A549 (cell line): Measurements from ENCODE around the gene ADGRL1. TPM values are rescaled to one million over a fixed set of nuclear protein-coding genes. Genes with fewer than 3 reads are reported as not detected.

Experiments
- ATAC-seq, 2 experiments: fragments of 200-7000 bp in 1 of 2; fragments of >200 bp in 1 of 2; cut with Nextera tagmentation in 1 of 2; cut with Tn5 transposase in 1 of 2; 3 replicates each; pipeline versions ENCODE4 v1.8.0 to v1.9.1; 2018 to 2020; ENCODE audit warnings: mild to moderate bottlenecking in 1 of 2, moderate library complexity in 1 of 2
- CTCF ChIA-PET: fragments of 300-600 bp; sonication (Branson Sonifier 250); formaldehyde crosslinking; extraction: SDS; loops from one replicate; lab custom pipeline; 2021; ENCODE audit warnings: antibody characterized with exemption, inconsistent platforms; lab: Yijun Ruan, JAX
- POLR2A ChIA-PET: fragments of 350-600 bp; formaldehyde crosslinking; extraction: SDS; loops from one replicate; lab custom pipeline; 2021; ENCODE audit warnings: antibody characterized with exemption, inconsistent platforms; lab: Yijun Ruan, JAX
- DNase-seq, 2 experiments: peaks; one replicate each; pipeline versions ENCODE4 v3.0.0 to v3.0.0-alpha.2; 2011 to 2016; ENCODE audit warnings: low read depth in 1 of 2, low spot score in 1 of 2
- FAIRE-seq: peaks from 2 replicates; lab custom pipeline; 2011; peaks lifted over from hg19 to GRCh38; lab: Jason Lieb, UNC
- H3K27ac ChIP-seq, 2 experiments: fragments of >200 bp; sonication (Bioruptor Twin); formaldehyde crosslinking; 3 replicates each; pipeline ENCODE4 v1.5.1; 2016 to 2017
- H3K4me1 ChIP-seq: fragments of >200 bp; sonication (Bioruptor Twin); formaldehyde crosslinking; 3 replicates; pipeline ENCODE4 v1.6.1; 2016
- H3K4me2 ChIP-seq: fragments of >200 bp; sonication (Bioruptor Twin); formaldehyde crosslinking; 3 replicates; pipeline ENCODE4 v1.6.1; 2016
- H3K4me3 ChIP-seq: fragments of >200 bp; sonication (Bioruptor Twin); formaldehyde crosslinking; 3 replicates; pipeline ENCODE4 v1.5.1; 2016
- H3K9me3 ChIP-seq: fragments of >200 bp; sonication (Bioruptor Twin); formaldehyde crosslinking; 3 replicates; pipeline ENCODE4 v1.6.1; 2016
- CHD2 ChIP-seq: fragments of 150-350 bp; IDR thresholded peaks from 2 replicates; pipeline ENCODE4 v1.6.1; 2014; ENCODE audit warnings: low read length; ENCODE audit not compliant: partially characterized antibody
- CHD4 ChIP-seq: fragments of 200-600 bp; sonication (generic); IDR thresholded peaks from 2 replicates; pipeline ENCODE4 v1.6.1; 2016; ENCODE audit warnings: antibody characterized with exemption, mild to moderate bottlenecking, borderline replicate concordance
- JUN ChIP-seq, 2 experiments: fragments of >200 bp; sonication (Bioruptor Twin); formaldehyde crosslinking; IDR thresholded peaks; 2 replicates in 1 of 2; 3 replicates in 1 of 2; pipeline ENCODE4 v1.6.1; 2016 to 2017
- JUNB ChIP-seq: fragments of >200 bp; sonication (Bioruptor Twin); formaldehyde crosslinking; IDR thresholded peaks from 2 replicates; pipeline ENCODE4 v1.6.1; 2016
- MAFK ChIP-seq: fragments of 450-650 bp; IDR thresholded peaks from 2 replicates; pipeline ENCODE4 v1.6.1; 2014; ENCODE audit not compliant: partially characterized antibody
- PHF8 ChIP-seq: fragments of 200-600 bp; sonication (generic); IDR thresholded peaks from 2 replicates; pipeline ENCODE4 v1.6.1; 2016; ENCODE audit warnings: low read depth, mild to moderate bottlenecking, antibody characterized with exemption, moderate library complexity, borderline replicate concordance
- RAD21 ChIP-seq, 2 experiments: fragments of >200 bp in 1 of 2; sonication (Bioruptor Twin) in 1 of 2; formaldehyde crosslinking in 1 of 2; IDR thresholded peaks in 1 of 2; conservative IDR thresholded peaks in 1 of 2; 2 replicates in 1 of 2; 3 replicates in 1 of 2; pipeline ENCODE4 v1.6.1; 2012 to 2018; ENCODE audit warnings: inconsistent platforms in 1 of 2
- RARB ChIP-seq: fragments of 250-450 bp; sonication (Bioruptor Pico); IDR thresholded peaks from 2 replicates; pipeline ENCODE4 v1.8.0; 2021; ENCODE audit warnings: mild to moderate bottlenecking, moderate library complexity
- ZFP36 ChIP-seq: fragments of 450-650 bp; IDR thresholded peaks from 2 replicates; pipeline ENCODE4 v1.6.1; 2014; ENCODE audit warnings: borderline replicate concordance; ENCODE audit not compliant: partially characterized antibody
- WGBS: methylation state at CpG from one replicate; pipeline ENCODE4 v1.1.6; 2017; ENCODE audit errors: missing lambda C conversion rate; 5-methylcytosine and 5-hydroxymethylcytosine counted together
- polyA plus RNA-seq, 4 experiments: library from polyadenylated mRNA; depleted of rRNA in 3 of 4; stranded (reverse); fragments of >200 nt; fragmentation: RNase III in 1 of 4; extraction: RNeasy Plus Mini Kit Qiagen cat#74134 plus additional on column Dnase treatment in 1 of 4; gene quantifications; 2 replicates in 3 of 4; 3 replicates in 1 of 4; pipeline ENCODE4 v1.2.3, GENCODE V29; 2011 to 2017
- TF ChIP-seq, protein P1 (sequence below): fragments of 200-600 bp; sonication (generic); IDR thresholded peaks from 2 replicates; pipeline ENCODE4 v1.6.1; 2016; ENCODE audit warnings: antibody characterized with exemption, mild to moderate bottlenecking, moderate library complexity
- TF ChIP-seq, protein P2 (sequence below): fragments of >200 bp; sonication (Bioruptor Twin); formaldehyde crosslinking; IDR thresholded peaks from 3 replicates; pipeline ENCODE4 v1.5.1; 2016
- TF ChIP-seq, protein P3 (sequence below): fragments of >200 bp; sonication (Bioruptor Twin); formaldehyde crosslinking; IDR thresholded peaks from 2 replicates; pipeline ENCODE4 v1.6.1; 2016
- TF ChIP-seq, protein P4 (sequence below): IDR thresholded peaks from 2 replicates; pipeline ENCODE4 v1.6.1; 2012
- TF ChIP-seq, protein P5 (sequence below): fragments of >200 bp; sonication (Bioruptor Twin); formaldehyde crosslinking; IDR thresholded peaks from 3 replicates; pipeline ENCODE4 v1.6.1; 2016
- TF ChIP-seq, protein P6 (sequence below): fragments of 250-450 bp; sonication (Bioruptor Pico); IDR thresholded peaks from 2 replicates; pipeline ENCODE4 v1.5.0; 2020; ENCODE audit warnings: low read depth, mild to moderate bottlenecking, moderate library complexity

The ADGRL1 gene
- polyA plus RNA-seq, 2 of the 4 experiments (the other 2 are of a cell fraction) = 3.9 to 6.0 TPM

DNA sequence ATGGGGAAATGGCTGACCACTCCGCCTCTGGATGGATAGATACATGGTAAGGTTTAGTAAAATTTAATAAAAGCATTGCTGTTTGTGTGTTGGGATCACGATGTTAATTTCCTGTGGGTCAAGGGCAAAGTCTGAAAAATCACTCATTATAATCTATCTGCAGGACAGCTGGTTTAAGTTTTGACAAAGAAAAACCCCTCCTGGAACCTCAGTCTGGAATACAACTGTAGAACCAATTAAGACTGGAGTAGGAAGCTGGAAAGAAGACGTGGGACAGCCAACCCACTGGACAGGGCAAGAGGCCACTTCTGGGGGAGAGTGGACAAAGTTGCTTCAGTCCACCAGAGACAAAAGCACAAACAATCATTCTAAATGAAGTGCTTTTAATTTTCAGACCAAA, 86.8 kb downstream of the ADGRL1 start:
- POLR2A ChIA-PET = interaction anchor here (1.0 kb wide), 1 partner anchor 17 kb away, joined by 3 read pairs; the partner anchor contains the start of gene ASF1B
- TF ChIP-seq, protein P1, sequence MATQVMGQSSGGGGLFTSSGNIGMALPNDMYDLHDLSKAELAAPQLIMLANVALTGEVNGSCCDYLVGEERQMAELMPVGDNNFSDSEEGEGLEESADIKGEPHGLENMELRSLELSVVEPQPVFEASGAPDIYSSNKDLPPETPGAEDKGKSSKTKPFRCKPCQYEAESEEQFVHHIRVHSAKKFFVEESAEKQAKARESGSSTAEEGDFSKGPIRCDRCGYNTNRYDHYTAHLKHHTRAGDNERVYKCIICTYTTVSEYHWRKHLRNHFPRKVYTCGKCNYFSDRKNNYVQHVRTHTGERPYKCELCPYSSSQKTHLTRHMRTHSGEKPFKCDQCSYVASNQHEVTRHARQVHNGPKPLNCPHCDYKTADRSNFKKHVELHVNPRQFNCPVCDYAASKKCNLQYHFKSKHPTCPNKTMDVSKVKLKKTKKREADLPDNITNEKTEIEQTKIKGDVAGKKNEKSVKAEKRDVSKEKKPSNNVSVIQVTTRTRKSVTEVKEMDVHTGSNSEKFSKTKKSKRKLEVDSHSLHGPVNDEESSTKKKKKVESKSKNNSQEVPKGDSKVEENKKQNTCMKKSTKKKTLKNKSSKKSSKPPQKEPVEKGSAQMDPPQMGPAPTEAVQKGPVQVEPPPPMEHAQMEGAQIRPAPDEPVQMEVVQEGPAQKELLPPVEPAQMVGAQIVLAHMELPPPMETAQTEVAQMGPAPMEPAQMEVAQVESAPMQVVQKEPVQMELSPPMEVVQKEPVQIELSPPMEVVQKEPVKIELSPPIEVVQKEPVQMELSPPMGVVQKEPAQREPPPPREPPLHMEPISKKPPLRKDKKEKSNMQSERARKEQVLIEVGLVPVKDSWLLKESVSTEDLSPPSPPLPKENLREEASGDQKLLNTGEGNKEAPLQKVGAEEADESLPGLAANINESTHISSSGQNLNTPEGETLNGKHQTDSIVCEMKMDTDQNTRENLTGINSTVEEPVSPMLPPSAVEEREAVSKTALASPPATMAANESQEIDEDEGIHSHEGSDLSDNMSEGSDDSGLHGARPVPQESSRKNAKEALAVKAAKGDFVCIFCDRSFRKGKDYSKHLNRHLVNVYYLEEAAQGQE = no peak
- TF ChIP-seq, protein P2, sequence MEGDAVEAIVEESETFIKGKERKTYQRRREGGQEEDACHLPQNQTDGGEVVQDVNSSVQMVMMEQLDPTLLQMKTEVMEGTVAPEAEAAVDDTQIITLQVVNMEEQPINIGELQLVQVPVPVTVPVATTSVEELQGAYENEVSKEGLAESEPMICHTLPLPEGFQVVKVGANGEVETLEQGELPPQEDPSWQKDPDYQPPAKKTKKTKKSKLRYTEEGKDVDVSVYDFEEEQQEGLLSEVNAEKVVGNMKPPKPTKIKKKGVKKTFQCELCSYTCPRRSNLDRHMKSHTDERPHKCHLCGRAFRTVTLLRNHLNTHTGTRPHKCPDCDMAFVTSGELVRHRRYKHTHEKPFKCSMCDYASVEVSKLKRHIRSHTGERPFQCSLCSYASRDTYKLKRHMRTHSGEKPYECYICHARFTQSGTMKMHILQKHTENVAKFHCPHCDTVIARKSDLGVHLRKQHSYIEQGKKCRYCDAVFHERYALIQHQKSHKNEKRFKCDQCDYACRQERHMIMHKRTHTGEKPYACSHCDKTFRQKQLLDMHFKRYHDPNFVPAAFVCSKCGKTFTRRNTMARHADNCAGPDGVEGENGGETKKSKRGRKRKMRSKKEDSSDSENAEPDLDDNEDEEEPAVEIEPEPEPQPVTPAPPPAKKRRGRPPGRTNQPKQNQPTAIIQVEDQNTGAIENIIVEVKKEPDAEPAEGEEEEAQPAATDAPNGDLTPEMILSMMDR = no peak
- TF ChIP-seq, protein P3, sequence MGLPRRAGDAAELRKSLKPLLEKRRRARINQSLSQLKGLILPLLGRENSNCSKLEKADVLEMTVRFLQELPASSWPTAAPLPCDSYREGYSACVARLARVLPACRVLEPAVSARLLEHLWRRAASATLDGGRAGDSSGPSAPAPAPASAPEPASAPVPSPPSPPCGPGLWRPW = no peak
- TF ChIP-seq, protein P4, sequence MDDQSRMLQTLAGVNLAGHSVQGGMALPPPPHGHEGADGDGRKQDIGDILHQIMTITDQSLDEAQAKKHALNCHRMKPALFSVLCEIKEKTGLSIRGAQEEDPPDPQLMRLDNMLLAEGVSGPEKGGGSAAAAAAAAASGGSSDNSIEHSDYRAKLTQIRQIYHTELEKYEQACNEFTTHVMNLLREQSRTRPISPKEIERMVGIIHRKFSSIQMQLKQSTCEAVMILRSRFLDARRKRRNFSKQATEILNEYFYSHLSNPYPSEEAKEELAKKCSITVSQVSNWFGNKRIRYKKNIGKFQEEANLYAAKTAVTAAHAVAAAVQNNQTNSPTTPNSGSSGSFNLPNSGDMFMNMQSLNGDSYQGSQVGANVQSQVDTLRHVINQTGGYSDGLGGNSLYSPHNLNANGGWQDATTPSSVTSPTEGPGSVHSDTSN = no peak
- TF ChIP-seq RAD21 (conservative IDR thresholded peaks at IDR 0.05 in 1 of 2, IDR thresholded peaks at IDR 0.05 in 1 of 2) (no peak), RARB (CRISPR knock-in tag) (no peak), CHD4 (no peak), JUNB (no peak), MAFK (no peak), ZFP36 (no peak)
- TF ChIP-seq, protein P5, sequence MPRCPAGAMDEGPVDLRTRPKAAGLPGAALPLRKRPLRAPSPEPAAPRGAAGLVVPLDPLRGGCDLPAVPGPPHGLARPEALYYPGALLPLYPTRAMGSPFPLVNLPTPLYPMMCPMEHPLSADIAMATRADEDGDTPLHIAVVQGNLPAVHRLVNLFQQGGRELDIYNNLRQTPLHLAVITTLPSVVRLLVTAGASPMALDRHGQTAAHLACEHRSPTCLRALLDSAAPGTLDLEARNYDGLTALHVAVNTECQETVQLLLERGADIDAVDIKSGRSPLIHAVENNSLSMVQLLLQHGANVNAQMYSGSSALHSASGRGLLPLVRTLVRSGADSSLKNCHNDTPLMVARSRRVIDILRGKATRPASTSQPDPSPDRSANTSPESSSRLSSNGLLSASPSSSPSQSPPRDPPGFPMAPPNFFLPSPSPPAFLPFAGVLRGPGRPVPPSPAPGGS = no peak
- TF ChIP-seq, all 56 proteins: peak for 0
- WGBS = 98% methylated on average over 3 of the region's 3 CpGs

DNA sequence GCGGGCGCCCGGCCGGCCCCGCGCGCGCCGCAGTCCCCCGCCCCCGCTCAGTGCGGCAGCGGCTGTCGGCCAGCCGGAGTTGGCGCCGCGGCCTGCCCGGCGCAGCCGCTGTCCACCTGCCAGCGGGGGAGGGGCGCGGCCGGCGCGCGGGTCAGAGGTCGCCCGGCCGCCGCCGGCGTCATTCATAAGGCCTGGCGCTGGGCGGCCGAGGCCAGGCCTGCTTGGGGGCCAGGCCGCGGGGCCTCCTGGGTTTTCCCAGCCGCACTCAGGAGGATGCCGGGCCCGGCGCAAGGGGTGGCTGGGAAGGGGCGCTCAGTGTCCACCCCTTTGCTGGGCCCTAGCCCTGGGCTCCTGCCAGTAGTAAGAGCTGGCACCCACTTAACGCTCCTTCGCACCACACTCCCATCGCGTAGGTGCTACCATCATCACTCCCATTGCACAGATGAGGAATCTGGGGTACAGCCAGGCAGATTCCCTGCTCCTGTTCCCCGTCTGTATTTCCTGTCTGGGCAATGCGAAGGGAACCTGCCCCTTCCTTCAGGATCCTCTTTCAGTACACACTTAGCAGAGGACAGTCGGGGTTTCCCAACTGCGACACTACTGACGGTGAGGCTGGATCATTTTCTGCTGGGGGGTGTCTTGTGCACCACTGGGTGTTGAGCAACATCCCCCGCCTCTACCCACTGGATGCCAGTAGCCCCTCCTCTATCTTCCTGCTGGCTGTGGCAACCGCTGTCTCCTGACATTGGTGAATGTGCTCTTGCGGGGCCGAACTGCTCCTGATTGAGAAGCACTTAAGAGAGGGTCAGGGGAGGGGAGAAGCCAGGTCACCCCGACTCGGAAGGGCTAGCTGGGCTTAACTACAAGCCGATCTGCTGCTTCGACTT, 87.6 kb downstream of the ADGRL1 start:
- ATAC-seq (peak in 1 of 2 experiments; percentile 2; a peak in 3 of 6 replicates), FAIRE-seq (no peak), DNase-seq (no peak)
- no peaks in the 10 kb centered on the region for H3K9me3 ChIP-seq
- TF ChIP-seq PHF8 (peak; percentile 39; the same call in 1 of the 2 replicates), CHD2 (no peak), JUN (IDR thresholded peaks at IDR 0.05) (0 out of 5 replicates have a peak, but pooled peaks of 1 of the 2 experiments have one; percentile 32)
- TF ChIP-seq, protein P6, sequence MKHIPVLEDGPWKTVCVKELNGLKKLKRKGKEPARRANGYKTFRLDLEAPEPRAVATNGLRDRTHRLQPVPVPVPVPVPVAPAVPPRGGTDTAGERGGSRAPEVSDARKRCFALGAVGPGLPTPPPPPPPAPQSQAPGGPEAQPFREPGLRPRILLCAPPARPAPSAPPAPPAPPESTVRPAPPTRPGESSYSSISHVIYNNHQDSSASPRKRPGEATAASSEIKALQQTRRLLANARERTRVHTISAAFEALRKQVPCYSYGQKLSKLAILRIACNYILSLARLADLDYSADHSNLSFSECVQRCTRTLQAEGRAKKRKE (CRISPR knock-in tag) = 0 out of 2 replicates have a peak, but pooled peaks have one; percentile 17
- H3K4me3 ChIP-seq = peak overlapping the region; percentile 50
- CTCF ChIA-PET = interaction anchor here (1.0 to 2.3 kb wide), 2 partner anchors 18 kb away, joined by 4 to 10 read pairs; partner anchors contain the start of gene ASF1B
- 47% methylated on average over 15 of the region's 61 CpGs for WGBS
- peak overlapping the region; percentile 89 for H3K4me2 ChIP-seq
- POLR2A ChIA-PET = interaction anchor here (0.6 to 1.3 kb wide), 4 partner anchors 13 to 265 kb away, joined by 3 to 8 read pairs (median 4); partner anchors contain the start of gene ASF1B
- peaks cover 19% of the 10 kb centered on the region for H3K4me1 ChIP-seq
- peak overlapping the region; percentile 92 to 96 for H3K27ac ChIP-seq

More for the DNA sequence above, 86.8 kb downstream of the ADGRL1 start:
- Histone ChIP-seq H3K9me3 (no peaks in the 10 kb centered on the region), H3K27ac (peak overlapping the region in 1 of 2 experiments; percentile 96; a peak in 3 of 6 replicates), H3K4me3 (no peak overlapping the region), H3K4me2 (peak overlapping the region; percentile 89), H3K4me1 (peaks cover 17% of the 10 kb centered on the region)
- no peak for DNase-seq
- no peak for ATAC-seq
- CTCF ChIA-PET = interaction anchor here (2.3 kb wide), 1 partner anchor 18 kb away, joined by 10 read pairs; the partner anchor contains the start of gene ASF1B
- FAIRE-seq = no peak
